GM21367 (cell line): Measurements from ENCODE around the gene ARRDC2.
"Not testable (repeated sequence)": the region's sequence is repeated elsewhere in the genome, so short reads cannot be mapped to it uniquely, and the experiment has no call there.

ENCODE experiments used
- ATAC-seq: cut with Tn5 transposase; IDR thresholded peaks from one replicate; pipeline ENCODE4 v1.9.1; 2021; ENCODE audit not compliant: unreplicated experiment

The ARRDC2 gene

GRCh38 chr19:18007917-18008673 lies at the start of gene ARRDC2:
Gene ARRDC2, plus strand, starts transcription at chr19:18008170. Its CDS starts 141 bp downstream, at chr19:18008311.
- peak; percentile 47 for ATAC-seq

GRCh38 chr19:17963936-17964691 lies 43.9 kb upstream of the ARRDC2 start:
- ATAC-seq: no peak

- ATAC-seq: no peak
Observed at GRCh38 chr19:17965370-17966128, 42.4 kb upstream of the ARRDC2 start.

- ATAC-seq: no peak
Observed at GRCh38 chr19:17966129-17966483, 41.9 kb upstream of the ARRDC2 start.

- no peak for ATAC-seq
Observed at GRCh38 chr19:17966550-17967256, 41.3 kb upstream of the ARRDC2 start, which contains the start of gene KCNN1. Gene KCNN1, plus strand, starts transcription at chr19:17967107. Its CDS starts 6,782 bp downstream, at chr19:17973889.

GRCh38 chr19:17967257-17968051 lies 40.5 kb upstream of the ARRDC2 start:
- no peak for ATAC-seq

GRCh38 chr19:17968362-17968761 lies 39.6 kb upstream of the ARRDC2 start:
- ATAC-seq: no peak

- no peak for ATAC-seq
Observed at GRCh38 chr19:17969096-17969792, 38.7 kb upstream of the ARRDC2 start.

- no peak for ATAC-seq
Observed at GRCh38 chr19:17972230-17972629, 35.7 kb upstream of the ARRDC2 start.

- ATAC-seq: no peak
Observed at GRCh38 chr19:17973759-17974158, 34.2 kb upstream of the ARRDC2 start.

GRCh38 chr19:17974551-17974950 lies 33.4 kb upstream of the ARRDC2 start:
- ATAC-seq: no peak

GRCh38 chr19:17975032-17975431 lies 32.9 kb upstream of the ARRDC2 start:
- no peak for ATAC-seq

- ATAC-seq: no peak
Observed at GRCh38 chr19:17977021-17977420, 30.9 kb upstream of the ARRDC2 start.

GRCh38 chr19:17977488-17977887 lies 30.5 kb upstream of the ARRDC2 start:
- no peak for ATAC-seq

- no peak for ATAC-seq
Observed at GRCh38 chr19:17981611-17982010, 26.4 kb upstream of the ARRDC2 start.

GRCh38 chr19:17982430-17982829 lies 25.5 kb upstream of the ARRDC2 start:
- ATAC-seq: no peak

- ATAC-seq: no peak
Observed at GRCh38 chr19:17985037-17985818, 22.7 kb upstream of the ARRDC2 start.

- ATAC-seq: not testable (repeated sequence)
Observed at GRCh38 chr19:17986569-17986968, 21.4 kb upstream of the ARRDC2 start.

- ATAC-seq: no peak
Observed at GRCh38 chr19:17988161-17988560, 19.8 kb upstream of the ARRDC2 start.
